HepG2 (cell line): ENCODE results near the gene NFATC4. TPM values are rescaled to one million over a fixed set of nuclear protein-coding genes. Genes with fewer than 3 reads are reported as not detected.

Experiments used
- HHEX ChIP-seq: IDR thresholded peaks from 2 replicates; pipeline ENCODE4 v1.6.1; 2016; ENCODE audit warnings: control low read depth
- MAFK ChIP-seq, 2 experiments: IDR thresholded peaks in 1 of 2; conservative IDR thresholded peaks in 1 of 2; 2 replicates each; pipeline ENCODE4 v1.6.1; 2011; ENCODE audit warnings: improper control_type of control experiment in 2 of 2, low read length in 2 of 2
- ZBTB20 ChIP-seq: sonication (generic); formaldehyde crosslinking; IDR thresholded peaks from 2 replicates; pipeline ENCODE4 v1.8.1; 2023; ENCODE audit warnings: missing genetic modification reagents, low read depth, mild to moderate bottlenecking, borderline replicate concordance
- ZBTB38 ChIP-seq: sonication (generic); formaldehyde crosslinking; IDR thresholded peaks from 2 replicates; pipeline ENCODE4 v1.5.1; 2020; ENCODE audit warnings: mild to moderate bottlenecking, missing genetic modification reagents
- ZNF124 ChIP-seq: sonication (generic); formaldehyde crosslinking; IDR thresholded peaks from 2 replicates; pipeline ENCODE4 v1.4.0; 2020; ENCODE audit warnings: missing genetic modification reagents
- ZNF432 ChIP-seq: sonication (generic); formaldehyde crosslinking; IDR thresholded peaks from 2 replicates; pipeline ENCODE4 v1.5.0; 2020; ENCODE audit warnings: missing genetic modification reagents, mild to moderate bottlenecking, borderline replicate concordance
- ZNF501 ChIP-seq: sonication (generic); formaldehyde crosslinking; IDR thresholded peaks from 2 replicates; pipeline ENCODE4 v1.5.1; 2020; ENCODE audit warnings: mild to moderate bottlenecking, moderate library complexity, missing genetic modification reagents
- ZNF891 ChIP-seq: sonication (generic); formaldehyde crosslinking; IDR thresholded peaks from 2 replicates; pipeline ENCODE4 v1.5.0; 2020; ENCODE audit warnings: mild to moderate bottlenecking, missing genetic modification reagents
- polyA plus RNA-seq, 8 experiments: library from polyadenylated mRNA; depleted of rRNA in 3 of 8; stranded (reverse) in 7 of 8; unstranded in 1 of 8; fragments of >200 nt; fragmentation: Illumina TruSeq in 4 of 8; extraction: Trizol in 4 of 8; gene quantifications; 2 replicates each; pipeline versions ENCODE4 v1.2.1 to v1.2.3, GENCODE V29; 2011 to 2016; ENCODE audit warnings: low read depth in 4 of 8, missing spikeins in 1 of 8, mixed read lengths in 1 of 8; ENCODE audit not compliant: insufficient read depth in 1 of 8
- total RNA-seq, 5 experiments: library from RNA; depleted of rRNA; stranded (reverse); fragments of >200 nt; fragmentation: Illumina TruSeq; extraction: Trizol; gene quantifications; 2 replicates each; pipeline ENCODE4 v1.2.3, GENCODE V29; 2016; ENCODE audit warnings: low read depth in 1 of 5
- TF ChIP-seq, protein P1 (sequence below): IDR thresholded peaks from 2 replicates; pipeline ENCODE4 v1.6.1; 2016; ENCODE audit warnings: missing compliant biosample characterization, missing genetic modification reagents, borderline replicate concordance
- TF ChIP-seq, protein P2 (sequence below): sonication (generic); formaldehyde crosslinking; IDR thresholded peaks from 2 replicates; pipeline ENCODE4 v1.5.0; 2020; ENCODE audit warnings: missing genetic modification reagents
- TF ChIP-seq, protein P3 (sequence below): IDR thresholded peaks from 2 replicates; pipeline ENCODE4 v1.4.0; 2020; ENCODE audit warnings: mild to moderate bottlenecking, missing genetic modification reagents
- TF ChIP-seq, protein P4 (sequence below): sonication (generic); formaldehyde crosslinking; conservative IDR thresholded peaks from 2 replicates; pipeline ENCODE4 v1.5.0; 2020; ENCODE audit warnings: missing genetic modification reagents
- TF ChIP-seq, protein P5 (sequence below): sonication (generic); formaldehyde crosslinking; IDR thresholded peaks from 2 replicates; pipeline ENCODE4 v1.4.0; 2020; ENCODE audit warnings: missing genetic modification reagents, borderline replicate concordance

The NFATC4 gene
- total and polyA plus RNA-seq, 2 of the 13 experiments (the other 11 are each of a cell fraction or from before 2014, with no cell fraction given), result 0.04 to 0.15 TPM

DNA sequence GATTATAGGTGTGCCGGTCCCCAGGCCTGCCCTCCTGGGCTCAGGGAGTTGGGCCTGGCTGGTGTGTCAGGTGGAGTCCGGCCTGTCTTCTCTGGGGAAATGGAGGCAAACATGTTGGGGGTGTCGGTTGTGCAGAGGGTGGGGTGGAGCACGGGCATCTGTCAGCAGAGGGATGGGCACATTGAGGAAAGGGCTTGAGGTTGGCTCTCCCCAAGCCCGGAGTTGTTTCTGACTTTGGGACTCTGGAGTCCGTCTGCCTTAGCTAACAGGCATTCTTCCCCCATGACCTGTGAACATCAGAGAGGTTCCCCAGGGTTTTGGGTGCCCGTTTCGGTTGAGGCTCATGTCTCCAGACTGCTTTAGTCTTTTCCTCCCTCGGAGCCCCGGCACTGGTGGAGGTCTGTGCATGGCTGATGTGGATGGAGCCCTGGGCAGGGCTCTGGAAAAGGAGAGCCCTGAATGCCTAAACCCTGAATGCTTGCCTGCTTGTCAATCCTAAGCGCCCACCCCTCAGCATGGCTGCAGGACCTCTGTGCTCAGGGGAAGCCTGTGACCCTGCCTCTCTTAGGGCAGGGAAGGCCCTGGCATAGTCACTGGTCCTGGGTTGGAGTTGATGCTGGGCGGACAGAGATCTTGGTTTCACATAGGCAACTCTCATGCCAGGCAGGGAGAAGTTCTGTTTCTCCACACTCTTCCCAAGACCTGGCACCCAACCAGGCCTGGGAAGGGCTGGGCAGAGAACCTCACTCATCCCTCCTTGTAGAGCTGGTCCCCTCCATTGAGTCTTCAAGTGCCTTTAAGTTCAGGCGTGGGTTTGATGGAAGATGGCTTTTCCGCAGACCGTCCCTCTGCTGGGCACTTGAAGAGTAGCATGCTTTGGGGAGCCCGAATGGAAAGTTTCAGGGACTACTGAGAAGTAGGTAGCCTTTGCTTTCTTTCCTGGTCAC is 43.7 kb downstream of the NFATC4 start (continued):
- TF ChIP-seq, protein P1, sequence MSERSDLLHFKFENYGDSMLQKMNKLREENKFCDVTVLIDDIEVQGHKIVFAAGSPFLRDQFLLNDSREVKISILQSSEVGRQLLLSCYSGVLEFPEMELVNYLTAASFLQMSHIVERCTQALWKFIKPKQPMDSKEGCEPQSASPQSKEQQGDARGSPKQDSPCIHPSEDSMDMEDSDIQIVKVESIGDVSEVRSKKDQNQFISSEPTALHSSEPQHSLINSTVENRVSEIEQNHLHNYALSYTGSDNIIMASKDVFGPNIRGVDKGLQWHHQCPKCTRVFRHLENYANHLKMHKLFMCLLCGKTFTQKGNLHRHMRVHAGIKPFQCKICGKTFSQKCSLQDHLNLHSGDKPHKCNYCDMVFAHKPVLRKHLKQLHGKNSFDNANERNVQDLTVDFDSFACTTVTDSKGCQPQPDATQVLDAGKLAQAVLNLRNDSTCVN (CRISPR knock-in tag), result 0 out of 2 replicates have a peak, but pooled peaks have one; percentile 41
- TF ChIP-seq HHEX (CRISPR knock-in tag) (0 out of 2 replicates have a peak, but pooled peaks have one; percentile 31), ZNF124 (CRISPR knock-in tag) (peak; percentile 73; the same call in 1 of the 2 replicates), ZNF891 (CRISPR knock-in tag) (0 out of 2 replicates have a peak, but pooled peaks have one; percentile 52), ZNF432 (CRISPR knock-in tag) (no peak), MAFK (conservative IDR thresholded peaks at IDR 0.05 in 1 of 2, IDR thresholded peaks at IDR 0.05 in 1 of 2; ENCODE audit: low read length in 2 of 2) (no peak), ZNF501 (CRISPR knock-in tag) (peak; percentile 44; the same call in 1 of the 2 replicates), ZBTB38 (CRISPR knock-in tag) (peak; percentile 16; the same call in 1 of the 2 replicates), ZBTB20 (CRISPR knock-in tag) (no peak)
- TF ChIP-seq, protein P2, sequence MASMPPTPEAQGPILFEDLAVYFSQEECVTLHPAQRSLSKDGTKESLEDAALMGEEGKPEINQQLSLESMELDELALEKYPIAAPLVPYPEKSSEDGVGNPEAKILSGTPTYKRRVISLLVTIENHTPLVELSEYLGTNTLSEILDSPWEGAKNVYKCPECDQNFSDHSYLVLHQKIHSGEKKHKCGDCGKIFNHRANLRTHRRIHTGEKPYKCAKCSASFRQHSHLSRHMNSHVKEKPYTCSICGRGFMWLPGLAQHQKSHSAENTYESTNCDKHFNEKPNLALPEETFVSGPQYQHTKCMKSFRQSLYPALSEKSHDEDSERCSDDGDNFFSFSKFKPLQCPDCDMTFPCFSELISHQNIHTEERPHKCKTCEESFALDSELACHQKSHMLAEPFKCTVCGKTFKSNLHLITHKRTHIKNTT (CRISPR knock-in tag), result no peak
- TF ChIP-seq, protein P3, sequence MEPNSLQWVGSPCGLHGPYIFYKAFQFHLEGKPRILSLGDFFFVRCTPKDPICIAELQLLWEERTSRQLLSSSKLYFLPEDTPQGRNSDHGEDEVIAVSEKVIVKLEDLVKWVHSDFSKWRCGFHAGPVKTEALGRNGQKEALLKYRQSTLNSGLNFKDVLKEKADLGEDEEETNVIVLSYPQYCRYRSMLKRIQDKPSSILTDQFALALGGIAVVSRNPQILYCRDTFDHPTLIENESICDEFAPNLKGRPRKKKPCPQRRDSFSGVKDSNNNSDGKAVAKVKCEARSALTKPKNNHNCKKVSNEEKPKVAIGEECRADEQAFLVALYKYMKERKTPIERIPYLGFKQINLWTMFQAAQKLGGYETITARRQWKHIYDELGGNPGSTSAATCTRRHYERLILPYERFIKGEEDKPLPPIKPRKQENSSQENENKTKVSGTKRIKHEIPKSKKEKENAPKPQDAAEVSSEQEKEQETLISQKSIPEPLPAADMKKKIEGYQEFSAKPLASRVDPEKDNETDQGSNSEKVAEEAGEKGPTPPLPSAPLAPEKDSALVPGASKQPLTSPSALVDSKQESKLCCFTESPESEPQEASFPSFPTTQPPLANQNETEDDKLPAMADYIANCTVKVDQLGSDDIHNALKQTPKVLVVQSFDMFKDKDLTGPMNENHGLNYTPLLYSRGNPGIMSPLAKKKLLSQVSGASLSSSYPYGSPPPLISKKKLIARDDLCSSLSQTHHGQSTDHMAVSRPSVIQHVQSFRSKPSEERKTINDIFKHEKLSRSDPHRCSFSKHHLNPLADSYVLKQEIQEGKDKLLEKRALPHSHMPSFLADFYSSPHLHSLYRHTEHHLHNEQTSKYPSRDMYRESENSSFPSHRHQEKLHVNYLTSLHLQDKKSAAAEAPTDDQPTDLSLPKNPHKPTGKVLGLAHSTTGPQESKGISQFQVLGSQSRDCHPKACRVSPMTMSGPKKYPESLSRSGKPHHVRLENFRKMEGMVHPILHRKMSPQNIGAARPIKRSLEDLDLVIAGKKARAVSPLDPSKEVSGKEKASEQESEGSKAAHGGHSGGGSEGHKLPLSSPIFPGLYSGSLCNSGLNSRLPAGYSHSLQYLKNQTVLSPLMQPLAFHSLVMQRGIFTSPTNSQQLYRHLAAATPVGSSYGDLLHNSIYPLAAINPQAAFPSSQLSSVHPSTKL (CRISPR knock-in tag), result no peak
- TF ChIP-seq, protein P4, sequence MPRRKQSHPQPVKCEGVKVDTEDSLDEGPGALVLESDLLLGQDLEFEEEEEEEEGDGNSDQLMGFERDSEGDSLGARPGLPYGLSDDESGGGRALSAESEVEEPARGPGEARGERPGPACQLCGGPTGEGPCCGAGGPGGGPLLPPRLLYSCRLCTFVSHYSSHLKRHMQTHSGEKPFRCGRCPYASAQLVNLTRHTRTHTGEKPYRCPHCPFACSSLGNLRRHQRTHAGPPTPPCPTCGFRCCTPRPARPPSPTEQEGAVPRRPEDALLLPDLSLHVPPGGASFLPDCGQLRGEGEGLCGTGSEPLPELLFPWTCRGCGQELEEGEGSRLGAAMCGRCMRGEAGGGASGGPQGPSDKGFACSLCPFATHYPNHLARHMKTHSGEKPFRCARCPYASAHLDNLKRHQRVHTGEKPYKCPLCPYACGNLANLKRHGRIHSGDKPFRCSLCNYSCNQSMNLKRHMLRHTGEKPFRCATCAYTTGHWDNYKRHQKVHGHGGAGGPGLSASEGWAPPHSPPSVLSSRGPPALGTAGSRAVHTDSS, result 0 out of 2 replicates have a peak, but pooled peaks have one; percentile 35
- TF ChIP-seq, protein P5, sequence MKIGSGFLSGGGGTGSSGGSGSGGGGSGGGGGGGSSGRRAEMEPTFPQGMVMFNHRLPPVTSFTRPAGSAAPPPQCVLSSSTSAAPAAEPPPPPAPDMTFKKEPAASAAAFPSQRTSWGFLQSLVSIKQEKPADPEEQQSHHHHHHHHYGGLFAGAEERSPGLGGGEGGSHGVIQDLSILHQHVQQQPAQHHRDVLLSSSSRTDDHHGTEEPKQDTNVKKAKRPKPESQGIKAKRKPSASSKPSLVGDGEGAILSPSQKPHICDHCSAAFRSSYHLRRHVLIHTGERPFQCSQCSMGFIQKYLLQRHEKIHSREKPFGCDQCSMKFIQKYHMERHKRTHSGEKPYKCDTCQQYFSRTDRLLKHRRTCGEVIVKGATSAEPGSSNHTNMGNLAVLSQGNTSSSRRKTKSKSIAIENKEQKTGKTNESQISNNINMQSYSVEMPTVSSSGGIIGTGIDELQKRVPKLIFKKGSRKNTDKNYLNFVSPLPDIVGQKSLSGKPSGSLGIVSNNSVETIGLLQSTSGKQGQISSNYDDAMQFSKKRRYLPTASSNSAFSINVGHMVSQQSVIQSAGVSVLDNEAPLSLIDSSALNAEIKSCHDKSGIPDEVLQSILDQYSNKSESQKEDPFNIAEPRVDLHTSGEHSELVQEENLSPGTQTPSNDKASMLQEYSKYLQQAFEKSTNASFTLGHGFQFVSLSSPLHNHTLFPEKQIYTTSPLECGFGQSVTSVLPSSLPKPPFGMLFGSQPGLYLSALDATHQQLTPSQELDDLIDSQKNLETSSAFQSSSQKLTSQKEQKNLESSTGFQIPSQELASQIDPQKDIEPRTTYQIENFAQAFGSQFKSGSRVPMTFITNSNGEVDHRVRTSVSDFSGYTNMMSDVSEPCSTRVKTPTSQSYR (CRISPR knock-in tag), result no peak
